GM18505 (cell line): ENCODE results near the gene TBCCD1.

Experiments
- ATAC-seq: cut with Tn5 transposase; IDR thresholded peaks from one replicate; pipeline ENCODE4 v1.9.1; 2021; ENCODE audit not compliant: unreplicated experiment
- POLR2A ChIP-seq: IDR thresholded peaks from 4 replicates; pipeline ENCODE4 v1.6.1; 2011; ENCODE audit warnings: borderline replicate concordance; ENCODE audit not compliant: insufficient read depth, insufficient read length; ENCODE audit errors: extremely low read depth

TBCCD1 gene

GRCh38 chr3:186603159-186603558 lies 36.0 kb upstream of the TBCCD1 start:
- no peak for ATAC-seq

GRCh38 chr3:186600896-186601295 lies 33.8 kb upstream of the TBCCD1 start:
- TF ChIP-seq POLR2A = no peak
- no peak for ATAC-seq

More at GRCh38 chr3:186603159-186603558, 36.0 kb upstream of the TBCCD1 start:
- TF ChIP-seq POLR2A = no peak

GRCh38 chr3:186599785-186600166 lies 32.6 kb upstream of the TBCCD1 start:
- no peak for ATAC-seq
- no peak for TF ChIP-seq POLR2A

- ATAC-seq = no peak
- TF ChIP-seq POLR2A = no peak
Observed at GRCh38 chr3:186599142-186599784, 32.1 kb upstream of the TBCCD1 start.

- no peak for ATAC-seq
- no peak for TF ChIP-seq POLR2A
Observed at GRCh38 chr3:186598794-186599141, 31.6 kb upstream of the TBCCD1 start.

- ATAC-seq = no peak
- no peak for TF ChIP-seq POLR2A
Observed at GRCh38 chr3:186598108-186598784, 31.1 kb upstream of the TBCCD1 start.

GRCh38 chr3:186596568-186597287 lies 29.6 kb upstream of the TBCCD1 start:
- ATAC-seq = no peak
- TF ChIP-seq POLR2A = no peak

GRCh38 chr3:186594591-186595113 lies 27.5 kb upstream of the TBCCD1 start:
- no peak for ATAC-seq
- TF ChIP-seq POLR2A = no peak

GRCh38 chr3:186593862-186594261 lies 26.7 kb upstream of the TBCCD1 start:
- ATAC-seq = no peak
- TF ChIP-seq POLR2A = no peak

- TF ChIP-seq POLR2A = no peak
- ATAC-seq = no peak
Observed at GRCh38 chr3:186592682-186593081, 25.5 kb upstream of the TBCCD1 start.

- no peak for TF ChIP-seq POLR2A
- no peak for ATAC-seq
Observed at GRCh38 chr3:186590580-186591295, 23.6 kb upstream of the TBCCD1 start.

GRCh38 chr3:186589856-186590579 lies 22.9 kb upstream of the TBCCD1 start:
- ATAC-seq = no peak
- no peak for TF ChIP-seq POLR2A
